ACHN (cell line): ENCODE measurements around the gene ARID5A.

Source experiments
- DNase-seq: peaks from one replicate; pipeline ENCODE4 v3.0.0-alpha.2; 2015
- in situ Hi-C: cut with HindIII; loops from 2 replicates; pipeline ENCODE4 v1.10.0; 2017; ENCODE audit warnings: low sequenced_read_pairs, low pct_ligation_motif_present, low pct_unique_long_range_greater_than_20kb

ARID5A gene

DNA sequence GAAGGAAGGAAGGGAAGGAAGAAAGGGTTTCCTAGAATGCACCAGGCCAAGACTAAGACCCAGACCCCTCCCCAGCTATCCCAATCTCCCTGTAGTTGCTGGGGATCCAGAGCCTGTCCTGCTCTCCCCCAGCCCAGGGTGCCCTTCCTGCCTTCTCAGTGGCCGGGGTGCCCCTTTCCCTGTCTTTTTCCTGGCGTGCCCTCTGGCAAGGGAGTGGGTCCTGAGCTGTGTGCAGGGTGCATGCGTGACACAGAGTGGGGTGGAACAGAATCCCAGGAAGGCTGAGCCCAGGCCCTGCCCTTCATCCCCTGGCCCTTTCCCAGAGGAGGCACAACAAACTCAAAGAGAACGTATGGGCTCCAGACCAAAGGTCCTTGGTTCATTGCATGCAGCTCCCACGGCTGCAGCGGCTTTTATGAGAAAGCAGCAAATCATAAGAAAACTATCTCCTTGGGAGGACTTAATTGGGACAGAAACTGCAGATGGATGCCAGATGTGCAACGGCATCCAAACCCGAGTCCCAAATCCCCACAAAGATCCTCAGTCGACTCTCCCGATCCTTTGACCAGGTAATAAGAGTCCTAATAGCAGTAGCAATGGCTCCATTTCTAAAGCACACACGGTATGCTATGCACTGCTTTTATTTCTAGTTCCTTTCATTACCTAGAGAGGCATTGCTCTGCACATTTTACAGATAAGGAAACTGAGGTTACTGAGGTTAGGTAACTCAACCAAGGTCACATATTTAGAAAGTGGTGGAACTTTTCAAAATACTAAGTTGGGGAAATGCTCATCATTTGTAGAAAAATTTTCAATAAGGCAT lies 12.7 kb upstream of the ARID5A start:
- in situ Hi-C loops = no loop called here
- DNase-seq = no peak

DNA sequence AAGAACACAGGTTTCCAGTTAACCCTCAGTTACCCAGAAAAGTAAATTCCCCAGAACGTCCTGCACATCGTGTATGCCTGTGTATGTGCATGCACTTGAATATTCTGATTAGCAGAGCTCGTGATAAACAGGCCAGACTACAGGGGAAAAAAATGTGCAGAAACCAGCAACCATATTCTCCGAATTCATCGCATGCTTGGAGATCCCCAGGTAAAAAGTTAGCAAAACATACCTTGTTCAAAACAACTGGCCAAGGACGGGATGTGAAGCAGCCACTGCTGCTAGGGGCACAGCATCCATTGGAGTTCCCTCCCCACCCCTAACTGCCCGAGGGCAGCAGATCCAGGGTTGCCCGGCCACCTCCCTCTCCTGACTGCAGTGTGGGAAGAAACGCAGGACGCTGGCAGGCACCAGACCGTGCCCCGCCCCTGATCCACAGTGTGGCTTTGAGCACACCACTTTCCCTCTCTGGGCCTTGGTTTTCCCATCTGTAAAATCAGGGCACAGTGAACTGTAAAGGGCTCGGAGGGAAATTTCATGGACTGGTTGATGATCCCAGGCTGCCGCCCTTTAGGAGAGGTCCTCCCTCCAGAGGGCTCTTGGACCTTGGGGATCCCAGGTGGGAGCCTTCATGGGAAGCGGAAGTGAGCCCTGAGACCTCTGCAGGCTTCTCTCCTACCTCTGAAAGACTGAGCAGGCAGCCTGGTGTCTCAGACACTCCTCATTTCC lies 11.9 kb upstream of the ARID5A start:
- in situ Hi-C loops = no loop called here

GRCh38 chr2:96525211-96525507 lies 11.4 kb upstream of the ARID5A start:
- in situ Hi-C loops = no loop called here

More for the DNA sequence above, 11.9 kb upstream of the ARID5A start:
- no peak for DNase-seq

GRCh38 chr2:96526101-96526591 lies 10.4 kb upstream of the ARID5A start:
- in situ Hi-C loops = no loop called here
- DNase-seq = no peak

More at GRCh38 chr2:96525211-96525507, 11.4 kb upstream of the ARID5A start:
- no peak for DNase-seq

DNA sequence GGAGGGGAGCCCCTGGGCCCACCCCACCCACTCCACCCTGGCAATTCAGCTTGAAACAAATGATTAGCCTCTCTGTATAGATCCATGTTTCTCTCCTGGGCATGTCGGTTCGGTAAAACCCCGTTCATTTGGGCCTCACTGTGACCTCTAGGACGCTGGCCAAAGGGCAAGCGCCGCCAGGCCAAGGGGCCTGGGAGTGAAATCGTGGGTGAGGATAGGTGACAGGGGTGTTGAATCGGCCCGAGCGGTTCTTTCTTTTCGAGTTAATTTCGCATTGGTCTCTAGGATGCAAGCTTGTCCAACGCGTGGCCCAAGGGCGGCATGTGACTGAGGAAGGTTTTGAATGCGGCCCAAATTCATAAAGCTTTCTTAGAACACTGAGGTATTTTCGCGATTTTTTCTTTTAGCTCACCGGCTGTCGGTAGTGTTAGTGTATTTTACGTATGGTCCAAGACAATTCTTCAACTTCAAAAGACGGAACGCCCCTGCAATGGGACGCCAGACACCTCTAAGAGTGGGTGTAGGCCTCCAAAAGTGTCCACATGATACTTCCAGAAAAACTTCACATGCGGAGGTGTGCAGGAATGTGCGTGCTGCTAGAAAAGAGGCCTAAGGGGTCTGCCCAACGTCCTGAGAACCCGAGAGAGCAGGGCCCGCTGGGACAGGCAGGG lies 9.8 kb upstream of the ARID5A start:
- in situ Hi-C loops = no loop called here

DNA sequence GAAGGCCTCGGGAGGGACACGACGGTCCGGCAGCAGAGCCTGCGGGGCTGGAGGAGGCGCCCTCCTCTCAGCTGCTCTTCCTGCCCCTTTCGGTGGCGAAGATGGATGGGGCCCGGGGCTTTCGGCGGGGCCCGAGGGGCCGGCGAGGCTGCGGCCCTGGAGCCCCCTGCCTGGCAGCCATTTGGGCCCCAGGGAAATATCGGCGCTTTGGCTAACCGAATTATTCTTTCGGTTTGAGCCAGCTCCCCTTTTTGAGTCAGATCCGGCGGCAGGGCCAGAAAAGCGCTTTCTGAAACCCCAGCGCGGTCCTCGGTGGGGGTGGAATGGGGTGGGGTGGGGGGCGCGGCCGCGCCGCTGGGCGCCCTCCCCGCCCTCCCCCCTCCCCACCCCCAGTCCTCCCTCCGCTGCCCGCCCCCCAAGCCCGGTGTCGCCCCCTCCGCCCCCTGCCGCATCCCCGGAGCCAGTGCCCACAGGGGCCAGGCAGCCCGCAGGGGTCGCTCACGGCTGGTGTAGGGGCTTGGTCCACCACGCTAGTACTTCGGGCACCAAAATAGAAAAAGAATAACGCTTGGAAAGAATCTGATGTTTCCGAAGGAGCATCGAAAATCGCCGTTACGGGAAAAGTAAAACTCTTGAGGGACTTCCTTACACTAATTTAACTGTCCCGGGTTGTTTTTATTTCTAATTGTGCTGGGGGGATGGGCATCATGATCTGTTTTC lies 9.1 kb upstream of the ARID5A start:
- in situ Hi-C loops = no loop called here
- DNase-seq = peak; percentile 42

More for the DNA sequence above, 9.8 kb upstream of the ARID5A start:
- DNase-seq = no peak

DNA sequence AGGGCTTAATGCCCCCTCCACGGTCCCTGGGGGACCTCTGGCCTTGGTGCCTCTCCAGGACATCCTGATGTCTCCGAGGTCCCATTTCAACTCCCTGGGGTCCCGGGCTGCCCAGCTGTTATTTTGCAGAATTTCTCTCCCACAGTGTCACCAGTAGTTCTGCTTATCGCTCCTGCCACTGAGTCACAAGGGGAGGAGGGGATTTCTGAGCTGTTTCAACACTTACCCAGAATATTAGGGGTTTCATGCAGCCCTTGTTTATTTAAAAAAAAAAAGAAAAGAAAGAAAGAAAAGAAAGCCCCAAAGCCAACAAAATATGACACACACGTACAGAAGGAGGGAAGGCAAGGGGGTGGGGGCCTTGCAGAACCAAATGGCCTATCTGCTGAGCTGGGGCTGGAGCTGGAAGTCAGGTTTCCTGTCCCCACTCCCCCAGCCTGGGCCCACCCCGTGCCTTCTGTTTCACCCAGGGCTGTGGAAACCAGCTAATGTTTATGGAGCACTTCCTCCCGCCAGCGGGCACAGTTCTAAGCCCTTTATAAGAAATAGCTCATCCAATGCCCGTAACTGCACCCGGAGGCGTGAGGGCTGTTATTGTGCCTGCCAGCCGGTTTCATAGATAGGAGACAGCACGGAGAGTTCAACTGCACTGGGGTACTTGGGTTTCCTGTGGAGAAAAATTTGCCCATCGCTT lies 8.4 kb upstream of the ARID5A start:
- in situ Hi-C loops = no loop called here
- no peak for DNase-seq

- in situ Hi-C loops = no loop called here
These were observed 7.7 kb upstream of the ARID5A start for GRCh38 chr2:96528700-96529375.

DNA sequence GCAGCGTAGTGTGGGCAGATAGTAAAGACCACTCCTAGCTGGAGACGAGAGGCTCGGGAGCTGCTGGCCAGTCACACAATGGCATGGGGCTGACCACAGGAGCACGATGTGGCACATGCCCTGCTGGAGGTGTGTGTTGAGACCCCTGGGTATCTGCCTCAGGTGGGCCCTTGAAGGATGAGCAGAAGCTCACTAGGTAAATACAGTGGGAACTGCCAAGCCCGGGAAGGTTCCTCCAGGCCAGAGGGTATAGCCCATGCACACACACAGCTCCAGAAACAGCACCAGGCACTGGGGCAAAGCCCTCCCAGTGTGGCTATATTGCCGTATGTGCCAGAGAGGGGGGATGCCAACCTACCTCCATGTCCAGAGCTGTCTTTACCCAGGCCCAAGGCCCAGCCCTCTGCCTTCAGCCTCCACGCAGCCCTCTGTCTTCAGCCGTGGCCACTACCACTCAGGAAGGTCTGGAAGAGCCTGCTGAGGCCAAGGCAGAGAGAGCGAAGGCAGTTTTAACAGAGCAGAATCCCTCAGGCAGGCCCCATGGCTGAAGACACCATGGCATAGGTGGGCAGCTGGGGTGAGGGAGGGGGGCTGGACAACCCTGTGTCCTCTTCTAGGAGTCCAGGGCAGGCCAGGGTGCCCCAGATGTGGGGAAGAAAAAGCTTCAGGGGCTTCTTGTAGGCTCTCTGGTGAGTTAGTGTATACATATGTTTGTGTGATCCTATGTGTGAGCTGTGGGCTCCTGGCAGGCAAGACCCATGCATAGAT lies 7.0 kb upstream of the ARID5A start:
- in situ Hi-C loops = no loop called here
- DNase-seq = no peak

More at GRCh38 chr2:96528700-96529375, 7.7 kb upstream of the ARID5A start:
- DNase-seq = no peak

GRCh38 chr2:96530144-96530430 lies 6.5 kb upstream of the ARID5A start:
- in situ Hi-C loops = no loop called here
- DNase-seq = no peak

DNA sequence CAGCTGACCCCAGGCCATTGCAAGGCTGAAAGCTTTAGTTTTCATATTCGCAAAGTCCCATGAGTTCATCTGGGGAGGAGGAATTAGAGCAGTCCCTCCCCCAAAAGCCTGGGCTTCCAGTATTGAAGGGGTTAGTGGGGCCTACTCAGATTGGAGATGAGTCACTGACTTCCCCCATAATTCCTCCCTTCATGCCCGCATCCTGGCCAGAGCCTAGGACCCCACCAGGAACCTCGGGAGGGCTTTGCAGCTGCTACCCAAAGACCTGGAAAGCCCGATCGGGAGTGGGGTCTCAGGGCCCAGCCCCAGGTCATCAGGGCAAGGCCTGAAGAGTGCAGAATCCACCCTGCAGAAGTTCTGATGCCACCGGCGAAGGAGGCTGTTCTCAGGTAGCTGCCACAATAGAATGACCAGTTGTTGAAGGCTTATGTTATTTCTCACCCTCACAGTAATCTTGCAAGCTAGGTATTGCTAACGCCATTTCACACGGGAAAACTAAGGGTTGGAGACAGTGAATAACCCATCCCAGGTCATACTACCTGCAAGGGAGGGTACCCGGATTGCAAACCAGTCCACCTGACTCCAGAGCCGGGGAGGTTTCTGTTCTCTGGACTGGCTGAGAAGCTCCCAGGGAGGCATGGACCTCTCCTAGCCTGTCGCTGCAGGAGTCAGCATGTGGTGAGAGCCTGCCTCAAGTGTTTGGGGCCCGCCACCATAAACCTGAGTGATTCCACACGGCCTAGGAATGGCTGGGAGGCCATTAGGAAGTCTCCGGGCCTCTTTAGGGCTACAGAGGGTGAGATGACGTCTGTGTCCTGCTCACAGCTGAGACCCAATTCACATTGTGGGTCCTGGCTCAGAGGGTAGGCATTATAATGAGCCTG lies 5.8 kb upstream of the ARID5A start:
- in situ Hi-C loops = no loop called here
- no peak for DNase-seq

DNA sequence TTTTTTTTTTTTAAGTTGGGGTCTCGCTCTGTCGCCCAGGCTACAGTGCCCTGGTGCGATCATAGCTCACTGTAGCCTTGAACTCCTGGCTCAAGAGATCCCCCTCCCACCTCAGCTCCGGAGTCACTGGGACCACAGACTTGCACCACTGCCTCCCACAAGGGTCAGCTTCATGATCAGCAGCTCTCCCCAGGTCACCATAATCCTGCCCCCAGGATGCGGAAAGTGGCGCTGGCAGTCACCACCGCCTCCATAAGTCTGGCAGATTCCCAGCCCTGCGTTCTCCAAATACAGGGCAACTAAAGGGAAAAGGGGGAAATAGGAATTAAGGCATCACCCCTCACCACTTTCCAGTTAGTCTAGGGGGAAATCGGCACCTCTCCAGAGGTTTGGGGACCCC lies 5.2 kb upstream of the ARID5A start:
- no peak for DNase-seq
- in situ Hi-C loops = no loop called here

DNA sequence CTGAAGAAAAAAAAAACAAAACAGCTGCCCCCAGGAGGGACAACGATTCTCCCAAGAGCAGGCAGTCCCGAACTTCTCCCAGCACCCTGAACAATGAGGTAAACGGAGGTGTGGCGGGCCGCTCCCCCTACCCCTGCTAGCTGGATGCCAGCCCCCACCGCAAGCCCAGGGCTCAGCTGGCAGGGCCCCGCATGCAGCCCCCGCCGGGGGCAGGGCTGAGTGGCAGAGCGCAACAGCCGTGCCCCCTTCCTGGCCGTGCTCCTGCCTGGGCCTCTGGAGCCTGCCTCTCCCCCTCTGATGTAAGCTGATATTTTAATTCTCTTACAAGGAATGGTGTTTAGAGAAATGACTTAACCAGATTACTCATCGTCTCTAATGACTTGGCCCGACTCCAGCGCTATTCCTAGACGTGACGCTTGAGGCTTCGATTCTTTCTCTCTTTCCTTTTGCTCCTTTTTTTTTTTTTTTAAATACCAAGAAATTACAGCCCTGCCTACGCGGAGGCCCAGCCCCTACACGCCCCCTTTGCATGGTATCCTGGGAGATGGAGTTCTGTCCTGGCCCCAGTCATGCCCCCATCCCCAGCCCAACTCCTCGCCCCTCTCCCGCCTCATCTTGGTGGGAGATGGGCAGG lies 4.6 kb upstream of the ARID5A start:
- in situ Hi-C loops = no loop called here

GRCh38 chr2:96532641-96533291 lies 3.8 kb upstream of the ARID5A start:
- no peak for DNase-seq
- in situ Hi-C loops = no loop called here

More for the DNA sequence above, 4.6 kb upstream of the ARID5A start:
- peak; percentile 94 for DNase-seq

DNA sequence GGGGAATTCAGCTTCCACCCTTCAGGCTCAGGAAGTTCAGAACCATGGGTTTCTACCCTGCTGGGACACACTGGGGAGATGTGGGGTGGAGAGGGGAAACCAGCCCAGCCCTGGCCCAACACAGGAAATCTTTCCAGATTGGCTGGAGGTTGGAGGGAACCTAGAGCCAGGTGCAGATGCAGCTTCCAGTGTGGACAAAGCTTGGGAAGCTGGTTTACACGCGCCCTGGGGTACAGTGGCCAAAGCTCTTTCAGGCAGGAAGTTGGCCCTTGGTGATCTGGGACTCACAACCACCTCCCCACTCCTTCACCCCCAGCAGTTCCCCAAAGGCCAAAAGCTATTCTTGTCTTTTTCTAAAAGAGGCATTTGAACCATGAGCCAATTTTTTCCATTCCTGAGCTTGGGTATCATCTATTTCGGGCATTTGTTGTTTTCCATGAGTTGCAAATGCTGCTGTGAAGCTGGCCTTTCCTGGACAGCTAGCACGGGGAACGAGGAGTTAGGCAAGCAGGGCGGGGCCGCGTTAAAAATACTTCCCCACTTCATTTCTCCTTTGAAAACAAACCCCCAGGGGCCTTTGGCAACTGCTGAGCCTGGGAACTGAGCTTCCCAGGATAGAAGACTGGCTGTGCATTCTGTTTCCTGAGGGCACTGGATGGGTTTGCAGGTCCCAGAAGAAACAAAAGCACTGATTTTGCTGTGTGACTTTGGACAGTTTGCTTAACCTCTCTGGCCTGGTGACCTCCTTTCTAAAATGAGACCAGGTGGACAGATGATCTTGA lies 3.1 kb upstream of the ARID5A start:
- DNase-seq = no peak
- in situ Hi-C loops = no loop called here
